ENCODE results near the gene PROZ.

Gene PROZ

DNA sequence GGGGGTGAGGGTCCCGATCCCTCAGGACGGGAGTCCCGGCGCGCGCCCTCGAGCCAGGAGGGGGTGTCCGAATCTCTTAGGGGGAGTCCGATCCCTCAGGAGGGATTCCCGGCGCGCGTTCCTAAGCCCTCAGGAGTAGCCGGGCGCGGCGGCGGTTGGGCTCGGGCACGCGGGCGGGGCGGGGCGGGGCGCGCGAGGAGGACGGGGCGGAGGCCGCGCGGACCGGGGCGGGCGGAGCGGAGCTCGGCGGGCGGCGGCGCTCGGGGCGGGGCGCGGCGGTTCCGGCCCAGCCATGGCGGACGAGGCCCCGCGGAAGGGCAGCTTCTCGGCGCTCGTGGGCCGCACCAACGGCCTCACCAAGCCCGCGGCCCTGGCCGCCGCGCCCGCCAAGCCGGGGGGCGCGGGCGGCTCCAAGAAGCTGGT lies 50.9 kb downstream of the PROZ start, which contains the start of gene CUL4A:
Gene CUL4A (plus strand): TSS at position 278 of the 423 bp plus-strand sequence. CDS start 15 bp downstream, at position 293.
- DNase-seq: peak; percentile 88

DNA sequence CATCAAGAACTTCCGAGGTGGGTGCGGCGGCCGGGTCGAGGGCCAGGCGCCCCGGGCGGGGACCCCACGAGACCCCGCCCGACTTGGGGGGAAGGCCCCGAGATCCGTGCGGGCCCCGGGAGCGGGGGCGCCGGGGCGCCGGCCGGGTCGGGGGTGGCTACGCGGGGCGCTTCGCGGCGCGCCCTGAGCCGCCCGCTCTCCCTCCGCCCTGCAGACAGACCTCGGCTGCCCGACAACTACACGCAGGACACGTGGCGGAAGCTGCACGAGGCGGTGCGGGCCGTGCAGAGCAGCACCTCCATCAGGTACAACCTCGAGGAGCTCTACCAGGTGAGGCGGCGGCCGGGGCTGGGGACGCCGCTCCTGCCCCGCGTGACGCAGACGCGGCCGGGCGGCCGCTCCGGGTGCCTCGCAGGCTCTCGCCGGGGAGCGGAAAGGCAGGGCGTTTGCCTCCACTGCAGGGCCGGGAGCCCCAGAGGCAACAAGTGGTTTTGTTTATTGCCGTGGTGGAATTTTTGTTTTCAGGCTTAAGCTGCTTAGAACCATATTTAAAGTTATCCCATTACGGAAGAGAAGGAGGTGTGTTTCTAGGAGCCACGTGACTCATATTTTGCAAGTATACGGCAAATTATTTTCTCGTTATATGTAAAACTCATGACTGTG lies 51.4 kb downstream of the PROZ start:
- peak; percentile 67 for DNase-seq

DNA sequence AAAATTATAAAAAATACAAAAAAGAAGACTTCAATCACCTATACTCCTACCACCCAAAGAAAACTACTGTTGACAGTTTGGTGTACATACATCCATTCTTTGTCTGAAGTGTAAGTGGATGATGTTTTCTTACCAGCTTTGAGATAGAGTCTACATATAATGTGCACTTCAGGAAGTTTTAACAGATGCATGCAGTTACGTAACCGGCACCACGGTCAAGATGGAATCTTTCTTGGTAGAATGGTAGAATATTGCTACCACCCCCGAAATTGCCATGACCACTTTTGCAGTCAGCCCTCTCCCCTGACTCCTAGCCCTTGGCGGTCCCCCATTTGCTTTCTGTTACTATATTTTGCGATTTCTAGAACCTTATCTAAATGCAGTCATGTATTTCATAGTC lies 52.4 kb downstream of the PROZ start:
- no peak for DNase-seq

DNA sequence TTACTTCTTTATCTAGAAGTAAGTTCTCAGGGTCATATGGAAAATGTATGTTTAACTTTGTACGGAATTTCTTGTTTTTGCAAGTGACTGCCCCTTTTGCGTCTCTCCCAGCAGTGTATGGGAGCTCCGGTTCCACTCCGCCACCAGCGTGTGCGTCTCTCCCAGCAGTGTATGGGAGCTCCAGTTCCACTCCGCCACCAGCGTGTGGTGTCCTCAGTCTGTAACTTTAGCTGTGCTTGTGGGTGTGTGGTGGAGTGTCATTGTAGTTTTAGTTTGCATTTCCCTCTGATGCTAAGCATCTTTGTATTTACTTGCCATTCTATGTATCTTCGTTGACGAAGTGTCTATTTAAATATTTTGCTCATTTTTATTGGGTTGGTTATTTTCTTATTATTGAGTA lies 53.3 kb downstream of the PROZ start:
- DNase-seq: no peak

DNA sequence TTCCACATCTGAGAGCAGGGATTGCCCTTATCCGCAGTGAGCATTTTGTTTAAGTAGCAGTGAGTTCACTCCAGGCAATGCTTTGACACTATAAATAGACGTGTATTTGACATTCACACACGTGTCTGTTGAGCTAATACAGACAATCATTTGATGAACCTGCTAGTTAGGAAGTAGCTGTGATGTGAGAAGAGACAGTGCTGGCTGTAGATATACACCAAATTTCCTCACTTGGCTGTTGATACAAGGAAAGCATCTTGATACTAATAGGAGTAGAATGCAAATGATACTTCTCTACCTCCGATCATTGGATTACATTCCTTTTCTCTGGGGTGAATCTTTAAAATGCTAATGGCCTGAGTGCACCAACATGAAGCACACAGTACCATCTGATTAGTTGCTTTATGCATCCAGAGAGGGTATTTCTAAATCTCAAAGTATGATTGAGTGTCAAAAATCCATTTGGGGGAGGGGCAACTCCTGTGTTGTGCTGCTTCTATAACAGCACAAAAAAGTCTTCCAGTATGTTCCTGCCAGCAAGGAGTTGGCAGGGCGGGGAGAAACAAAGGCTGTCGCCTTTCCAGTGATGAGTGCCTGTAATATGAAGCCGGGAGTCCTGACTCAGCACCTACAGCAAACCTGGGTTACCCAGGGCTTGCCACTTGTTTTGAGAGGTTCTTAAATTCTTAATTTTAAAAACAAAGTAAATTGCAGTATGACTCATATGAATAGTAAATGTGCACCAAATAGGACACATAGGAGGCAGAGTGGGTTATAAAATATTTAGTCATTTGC lies 58.0 kb downstream of the PROZ start:
- DNase-seq: no peak

DNA sequence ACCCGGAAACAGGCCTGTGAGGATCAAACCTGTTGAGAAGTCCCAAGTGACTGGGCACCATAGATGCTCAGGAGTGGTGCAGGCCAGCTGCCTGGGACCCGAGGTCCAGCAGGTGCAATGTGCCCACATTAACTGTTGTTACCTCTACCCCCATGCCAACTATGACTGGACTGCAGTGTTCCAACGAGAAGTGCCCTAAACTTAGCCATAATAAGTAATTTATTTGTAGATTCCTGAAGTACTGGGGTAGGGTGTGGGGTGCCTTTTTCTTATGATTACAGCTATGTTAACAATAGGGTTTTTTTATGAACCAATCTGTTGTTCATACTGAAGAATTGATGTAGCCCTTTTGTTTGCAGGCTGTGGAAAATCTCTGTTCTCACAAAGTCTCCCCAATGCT lies 60.1 kb downstream of the PROZ start:
- no peak for DNase-seq

DNA sequence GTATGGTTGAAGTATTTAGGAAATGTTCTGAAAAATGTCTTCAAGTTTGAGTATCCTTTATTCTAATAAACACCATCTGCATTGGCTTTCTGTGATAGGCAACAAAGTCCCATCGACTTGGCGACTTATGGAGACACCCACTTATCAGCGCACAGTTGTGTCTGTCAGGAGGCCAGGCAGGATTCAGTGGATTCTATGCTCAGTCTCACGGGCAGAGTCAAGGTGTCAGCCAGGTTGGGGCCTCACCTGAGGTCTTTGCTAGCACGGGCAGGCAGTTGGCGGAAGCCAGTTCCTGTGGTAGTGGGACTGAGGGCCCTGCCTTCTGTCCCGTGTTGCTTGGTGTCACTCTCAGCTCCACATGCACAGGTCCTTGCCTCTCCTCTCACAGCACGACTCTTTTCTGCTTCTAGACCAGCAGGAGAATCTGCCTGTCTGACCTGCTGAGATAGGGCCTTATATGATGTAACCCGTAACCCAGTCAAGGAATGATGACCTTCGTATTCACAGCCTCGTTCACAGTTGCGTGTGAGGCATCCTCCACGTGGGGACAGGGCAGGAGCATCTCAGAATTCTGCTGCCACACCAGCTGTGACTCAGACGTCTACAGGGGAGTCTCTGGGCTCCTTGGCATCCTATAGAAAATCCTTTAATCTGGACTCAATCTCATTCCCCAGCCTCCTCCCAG lies 61.0 kb downstream of the PROZ start:
- DNase-seq: no peak

DNA sequence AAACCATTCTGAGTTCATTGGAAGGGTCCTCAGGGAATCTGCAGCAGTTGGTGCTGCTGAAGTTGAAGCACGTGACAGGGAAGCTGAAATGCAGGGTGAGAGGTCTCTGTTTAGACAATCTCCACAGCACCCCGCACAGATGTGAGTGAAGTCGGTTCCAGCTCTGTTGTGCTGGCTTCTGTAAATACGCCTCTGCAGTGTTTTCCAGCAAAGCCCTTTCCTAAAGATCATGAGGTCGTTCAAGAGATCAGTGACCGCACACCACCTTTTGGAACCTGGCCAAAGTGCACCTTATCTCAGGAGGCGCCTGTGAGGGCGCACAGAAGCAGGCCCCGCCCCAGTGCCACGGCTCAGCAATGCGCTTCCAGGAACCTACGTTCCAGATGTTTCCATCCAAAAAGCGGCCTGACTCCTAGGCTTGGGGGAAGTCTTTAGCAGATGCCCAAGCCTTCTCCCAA lies 61.7 kb downstream of the PROZ start:
- DNase-seq: no peak

DNA sequence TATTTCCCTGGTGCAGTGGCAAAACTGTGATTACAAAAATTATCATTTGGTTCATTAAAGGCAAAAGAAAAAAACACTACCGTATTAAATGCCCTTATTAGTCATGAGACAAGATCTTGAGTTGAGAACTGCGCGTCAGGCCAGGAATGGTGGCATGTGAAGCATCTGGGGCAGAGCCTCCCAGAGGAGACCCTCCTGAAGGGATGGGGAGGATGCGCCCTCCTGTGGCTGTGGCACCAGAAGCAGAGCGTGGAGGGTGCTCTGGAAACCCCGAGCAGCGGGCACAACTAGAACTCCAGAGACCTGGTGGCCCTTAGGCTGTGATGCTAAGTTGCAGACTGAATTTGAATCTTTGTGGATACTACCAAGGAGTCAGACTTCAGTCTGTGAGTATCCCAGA lies 62.4 kb downstream of the PROZ start:
- DNase-seq: no peak
